Embryonic facial prominence (tissue), 1 donor: ENCODE results near the gene GAB4.
"Not testable (repeated sequence)": the region's sequence is repeated elsewhere in the genome, so short reads cannot be mapped to it uniquely, and the experiment has no call there.

Experiments
- DNase-seq: peaks from one replicate; pipeline ENCODE4 v3.0.0-alpha.2; 2016; ENCODE audit errors: extremely low spot score

GAB4 gene

DNA sequence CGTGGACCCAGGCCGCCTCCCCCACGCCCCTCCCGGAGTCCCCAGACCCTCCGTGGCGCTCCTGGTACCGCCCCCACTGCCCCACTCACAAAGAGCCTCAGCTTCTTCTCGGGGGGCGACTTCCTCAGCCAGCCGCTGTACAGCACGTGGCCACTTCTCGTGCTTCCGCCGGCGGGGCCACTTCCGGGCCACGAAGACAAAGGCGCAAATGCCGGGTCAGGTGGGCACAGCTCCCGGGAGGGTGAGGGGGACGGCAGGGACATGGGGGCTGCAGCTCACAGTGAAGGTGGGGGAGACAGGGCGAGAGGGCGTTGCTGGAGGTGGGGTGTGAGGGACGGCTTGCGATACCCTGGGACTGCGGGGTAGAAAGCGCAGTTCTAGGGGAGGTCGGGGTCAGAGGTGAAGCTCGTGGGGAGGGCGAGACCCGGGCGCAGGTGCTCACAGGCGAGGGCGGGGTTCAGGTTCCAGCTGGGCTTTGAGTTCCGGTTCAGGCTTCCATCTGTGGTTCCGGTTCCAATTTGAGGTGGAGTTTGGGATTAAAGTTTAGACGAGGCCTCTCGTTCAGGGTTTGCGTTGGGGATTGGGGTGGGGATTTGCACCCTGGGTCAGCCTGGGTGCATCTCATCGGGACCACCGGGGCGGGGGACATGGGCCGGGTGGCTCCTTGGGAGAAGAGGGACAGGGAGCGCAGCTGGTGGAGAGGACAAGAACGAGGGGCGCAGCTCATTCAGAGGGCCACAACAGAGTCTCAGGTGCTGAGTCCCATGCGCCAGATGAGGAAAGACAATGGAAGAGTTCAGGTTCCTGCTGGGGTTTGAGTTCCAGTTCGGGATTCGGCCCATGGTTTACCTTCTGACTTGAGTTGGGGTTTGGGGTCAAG lies at the start of gene GAB4:
Gene GAB4 (minus strand): TSS at position 371 of the 880 bp plus-strand sequence. CDS start 108 bp downstream, at position 263.
- DNase-seq = no peak

DNA sequence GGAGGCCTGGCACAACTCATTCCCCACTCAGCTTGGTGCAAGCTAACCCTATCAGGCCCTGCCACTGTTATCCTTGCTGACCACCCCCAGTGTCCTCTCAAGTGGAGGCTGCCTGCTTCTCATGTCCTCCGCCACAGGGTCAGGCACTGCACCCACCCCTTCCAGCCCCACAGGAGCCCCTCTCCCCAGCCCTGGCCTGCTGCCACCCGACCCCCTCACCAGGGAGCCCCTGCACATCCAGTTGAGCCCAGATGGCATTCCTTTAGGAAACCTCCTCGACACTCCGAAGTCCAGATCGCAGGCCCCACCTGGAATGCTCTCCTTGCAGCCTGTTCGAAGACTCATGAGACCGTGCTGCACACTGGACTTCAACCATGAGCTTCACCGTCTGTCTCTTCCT lies 48.8 kb upstream of the GAB4 start:
- no peak for DNase-seq

GRCh38 chr22:17056058-17056457 lies 48.0 kb upstream of the GAB4 start:
- no peak for DNase-seq

DNA sequence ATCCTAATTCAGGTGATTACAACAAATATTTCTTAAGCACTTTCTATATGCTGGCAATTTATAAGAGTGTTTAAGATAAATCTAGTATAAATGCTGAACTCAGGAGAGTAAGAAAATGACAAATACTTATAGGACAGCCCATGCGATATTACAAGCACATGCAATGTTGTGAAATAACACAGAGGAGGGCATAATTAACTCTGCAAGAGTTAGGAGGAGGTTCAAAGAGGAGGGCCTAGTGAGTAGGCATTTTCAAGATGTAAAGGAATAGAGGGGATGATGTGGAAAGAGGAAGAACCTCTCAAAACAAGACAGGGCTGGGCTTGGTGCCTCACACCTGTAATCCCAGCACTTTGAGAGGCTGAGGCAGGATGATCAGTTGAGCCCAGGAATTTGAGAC lies 39.6 kb upstream of the GAB4 start:
- DNase-seq = no peak

- DNase-seq = no peak
Measured at GRCh38 chr22:17046566-17047348, 38.7 kb upstream of the GAB4 start.

DNA sequence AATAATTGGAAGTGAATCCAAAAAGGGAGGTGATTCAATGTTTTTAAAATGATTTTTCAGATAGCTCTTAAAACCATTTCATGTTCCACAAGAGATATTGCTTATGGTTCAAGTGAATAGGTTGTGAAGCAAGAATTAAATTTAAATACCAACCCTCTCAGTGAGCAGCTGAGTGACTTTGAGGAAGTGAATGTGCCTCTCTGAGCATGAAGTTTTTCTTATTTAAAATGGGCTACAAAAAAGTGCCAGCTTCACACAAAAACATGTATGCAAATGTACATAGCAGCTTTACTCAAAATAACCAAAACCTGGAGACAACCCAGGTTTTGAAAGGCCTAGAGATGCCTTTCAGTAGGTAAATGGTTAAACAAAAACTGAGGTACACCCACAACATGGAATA lies 35.5 kb upstream of the GAB4 start:
- DNase-seq = no peak

- not testable (repeated sequence) for DNase-seq
Measured at GRCh38 chr22:17036842-17037711, 29.1 kb upstream of the GAB4 start.

DNA sequence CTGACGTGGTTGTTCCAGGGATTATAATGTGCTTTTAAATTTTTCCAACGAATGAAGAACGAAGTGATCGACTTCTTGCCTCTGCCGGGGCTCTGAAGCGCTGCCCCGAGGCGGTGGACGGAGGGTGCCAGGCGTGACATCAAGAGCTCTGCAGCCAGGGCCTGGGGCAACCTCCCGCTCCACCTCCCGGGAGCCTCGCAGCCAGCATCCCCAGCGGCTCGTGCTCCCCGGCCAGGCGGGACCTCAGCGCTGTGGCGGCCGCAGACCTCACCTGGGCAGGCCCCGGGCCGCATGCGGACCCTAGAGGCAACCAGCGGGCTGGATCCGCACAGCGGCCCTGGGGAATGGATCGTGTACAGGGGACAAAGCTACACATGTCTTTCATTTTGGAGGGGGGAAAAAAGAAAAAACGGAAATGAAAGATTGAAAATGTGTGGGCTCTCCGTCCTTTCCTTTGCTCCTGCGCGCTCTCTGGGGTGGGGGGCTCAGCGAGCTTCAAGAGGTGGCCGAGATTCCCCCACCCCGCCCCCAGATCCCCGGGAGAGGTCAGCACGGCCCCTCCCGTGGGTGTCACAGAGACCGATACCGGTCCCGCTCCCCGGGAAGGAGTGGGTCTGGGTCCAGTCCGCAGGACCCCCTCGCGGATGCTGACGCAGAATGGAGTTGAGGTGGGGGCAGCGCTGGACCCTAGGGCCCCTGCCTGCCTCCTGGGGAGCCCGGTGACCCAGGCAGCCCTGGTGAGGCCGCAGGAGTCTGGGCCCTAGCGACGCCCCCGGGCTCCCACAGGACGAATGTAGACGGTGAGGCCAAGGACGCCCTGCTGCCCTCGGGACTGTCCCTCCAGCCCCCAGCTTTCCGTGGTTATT lies 28.2 kb upstream of the GAB4 start:
- not testable (repeated sequence) for DNase-seq

- no peak for DNase-seq
Measured at GRCh38 chr22:17035246-17035645, 27.2 kb upstream of the GAB4 start.

GRCh38 chr22:17034532-17034931 lies 26.5 kb upstream of the GAB4 start:
- DNase-seq = not testable (repeated sequence)

GRCh38 chr22:17032277-17032676 lies 24.3 kb upstream of the GAB4 start:
- not testable (repeated sequence) for DNase-seq

DNA sequence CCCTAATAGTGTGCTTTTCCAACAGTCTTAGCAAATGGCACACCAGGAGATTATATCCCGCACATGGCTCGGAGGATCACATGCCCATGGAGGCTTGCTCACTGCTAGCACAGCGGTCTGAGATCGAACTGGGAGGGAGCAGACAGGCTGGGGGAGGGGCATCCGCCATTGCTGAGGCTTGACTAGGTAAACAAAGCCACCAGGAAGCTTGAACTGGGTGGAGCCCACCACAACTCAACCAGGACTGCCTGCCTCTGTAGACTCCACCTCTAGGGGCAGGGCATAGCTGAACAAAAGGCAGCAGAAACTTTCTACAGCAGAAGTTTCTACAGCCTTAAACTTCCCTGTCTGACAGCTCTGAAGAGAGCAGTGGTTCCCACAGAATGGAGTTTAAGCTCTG lies 16.4 kb upstream of the GAB4 start:
- DNase-seq = not testable (repeated sequence)

GRCh38 chr22:17015552-17015951 lies 7.5 kb upstream of the GAB4 start:
- DNase-seq = not testable (repeated sequence)

- DNase-seq = not testable (repeated sequence)
Measured at GRCh38 chr22:17014101-17014440, 6.0 kb upstream of the GAB4 start.

- no peak for DNase-seq
Measured at GRCh38 chr22:17013396-17014100, 5.5 kb upstream of the GAB4 start.

GRCh38 chr22:17012267-17012666 lies 4.2 kb upstream of the GAB4 start:
- DNase-seq = no peak

GRCh38 chr22:17009640-17010291 lies 1.7 kb upstream of the GAB4 start:
- no peak for DNase-seq

DNA sequence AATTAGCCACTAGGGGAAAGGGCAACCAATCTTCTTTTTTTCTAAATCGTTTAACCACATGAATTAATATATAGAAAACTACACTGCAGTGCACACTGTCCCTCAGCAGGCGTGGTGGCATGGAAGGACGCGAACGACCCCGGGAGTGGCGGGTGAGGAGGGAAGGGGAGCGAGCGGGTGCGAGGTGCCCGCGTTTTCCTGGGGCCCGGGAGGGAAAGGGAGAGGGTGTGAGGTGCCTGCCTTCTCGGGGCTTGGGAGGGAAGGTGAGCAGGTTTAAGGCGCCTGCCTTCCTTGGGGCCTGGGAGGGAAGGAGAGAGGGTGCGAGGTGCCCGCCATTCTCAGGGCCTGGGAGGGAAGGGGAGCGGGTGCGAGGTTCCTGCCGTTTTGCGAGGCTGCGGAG lies 765 bp downstream of the GAB4 start:
- no peak for DNase-seq

DNA sequence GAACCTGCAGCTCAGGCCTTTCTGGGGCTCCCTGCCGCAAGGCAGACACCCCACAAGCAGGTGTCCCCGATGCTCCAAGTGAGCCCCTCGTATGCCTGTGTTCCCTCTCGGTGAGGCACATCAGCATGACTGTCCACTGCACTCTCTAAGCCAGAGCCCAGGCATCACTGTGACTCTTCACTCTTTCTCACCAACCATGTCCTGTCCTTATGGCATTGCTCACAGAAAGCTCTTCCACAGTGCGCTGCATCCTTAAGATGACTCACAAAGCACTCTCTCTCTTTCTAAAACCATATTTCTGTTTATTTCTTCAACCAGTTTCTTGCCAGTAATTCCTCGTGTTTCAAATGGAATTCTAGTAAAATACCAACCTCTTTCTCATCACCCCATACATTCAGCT lies 18.1 kb downstream of the GAB4 start:
- DNase-seq = no peak

GRCh38 chr22:16988257-16988656 lies 19.8 kb downstream of the GAB4 start:
- DNase-seq = no peak
